Stomach (tissue), 9 donors: ENCODE measurements around the gene ZBTB39. TPM values are rescaled to one million over a fixed set of nuclear protein-coding genes. Genes with fewer than 3 reads are reported as not detected.
A peak's percentile ranks its signal among the peaks of the same experiment; 100 is the strongest.

Experiments used
- DNase-seq, 2 donors: peaks; one replicate each; pipeline versions ENCODE4 v3.0.0 to v3.0.0-alpha.2; 2013 to 2019
- H3K27ac ChIP-seq, 5 donors: fragments of 200-600 bp in 4 of 5; sonication (generic) in 4 of 5; one replicate each; pipeline ENCODE4 v1.5.1; 2013 to 2019; ENCODE audit warnings: mild to moderate bottlenecking in 1 of 5, moderate library complexity in 1 of 5
- H3K27me3 ChIP-seq, 3 donors: fragments of 200-600 bp; sonication (generic); one replicate each; pipeline ENCODE4 v1.5.1; 2017 to 2019; ENCODE audit warnings: mixed run types in 1 of 3
- H3K36me3 ChIP-seq, 4 donors: fragments of 200-600 bp; sonication (generic); 1 replicate in 3 of 4; 2 replicates in 1 of 4; pipeline ENCODE4 v1.5.1; 2016 to 2019
- H3K4me1 ChIP-seq, 4 donors: fragments of 200-600 bp; sonication (generic); one replicate each; pipeline ENCODE4 v1.5.1; 2016 to 2019
- H3K4me3 ChIP-seq, 4 donors: fragments of 200-600 bp; sonication (generic) in 3 of 4; one replicate each; pipeline ENCODE4 v1.5.1; 2016 to 2019; ENCODE audit warnings: mild to moderate bottlenecking in 1 of 4
- H3K9me3 ChIP-seq, 4 donors: fragments of 200-600 bp; sonication (generic); one replicate each; pipeline ENCODE4 v1.5.1; 2016 to 2019
- EP300 ChIP-seq: sonication (generic); formaldehyde crosslinking; IDR thresholded peaks from one replicate; pipeline ENCODE4 v1.6.1; 2017; ENCODE audit warnings: antibody characterized with exemption
- POLR2A ChIP-seq, 4 donors: fragments of 450-650 bp; IDR thresholded peaks; one replicate each; pipeline ENCODE4 v1.6.1; 2016; ENCODE audit warnings: antibody characterized with exemption in 4 of 4, control low read depth in 2 of 4, mild to moderate bottlenecking in 1 of 4, moderate library complexity in 1 of 4
- POLR2AphosphoS5 ChIP-seq, 3 donors: sonication (generic); formaldehyde crosslinking; IDR thresholded peaks; one replicate each; pipeline ENCODE4 v1.6.1; 2016; ENCODE audit warnings: antibody characterized with exemption in 3 of 3
- WGBS, 5 donors: extraction: QIAGEN DNeasy Blood & Tissue Kit in 3 of 5; methylation state at CpG; one replicate each; pipeline versions ENCODE4 v1.1.5 to v1.1.7; 2013 to 2018; 5-methylcytosine and 5-hydroxymethylcytosine counted together
- intact Hi-C: fragments of 100-400 bp; cut with DNase I; formaldehyde crosslinking; loops from one replicate; pipeline ENCODE4 v1.15.1; 2023; ENCODE audit warnings: low total_unique reads
- polyA plus RNA-seq, 3 donors: library from polyadenylated mRNA; stranded (reverse); fragments of 200-250 nt; gene quantifications; one replicate each; pipeline ENCODE4 v1.2.3, GENCODE V29; 2013
- total RNA-seq, 5 donors: library from RNA; depleted of rRNA; stranded (reverse); fragments of >200 nt; gene quantifications; one replicate each; pipeline versions ENCODE4 v1.1.0 to v1.2.3, GENCODE V29; 2014 to 2016
- TF ChIP-seq, protein P1 (sequence below), 7 experiments: fragments of 450-650 bp in 4 of 7; fragments of 200-600 bp in 3 of 7; sonication (generic) in 3 of 7; IDR thresholded peaks; one replicate each; pipeline ENCODE4 v1.5.1; 2016 to 2019; ENCODE audit warnings: antibody characterized with exemption in 7 of 7, control low read depth in 2 of 7, mild to moderate bottlenecking in 1 of 7
- donor health status: healthy with polysubstance abuse.
- donor health status: Bipolar disorder and iron deficiency.
- donor health status: healthy.

The ZBTB39 gene
- total and polyA plus RNA-seq, 8 donors = 1.2 to 7.6 (median 4.0) TPM

GRCh38 chr12:57009949-57010626 lies 3.7 kb upstream of the ZBTB39 start:
- 83 to 96% (median 89%) methylated on average over 5 of the region's 5 CpGs for WGBS, 5 donors

DNA sequence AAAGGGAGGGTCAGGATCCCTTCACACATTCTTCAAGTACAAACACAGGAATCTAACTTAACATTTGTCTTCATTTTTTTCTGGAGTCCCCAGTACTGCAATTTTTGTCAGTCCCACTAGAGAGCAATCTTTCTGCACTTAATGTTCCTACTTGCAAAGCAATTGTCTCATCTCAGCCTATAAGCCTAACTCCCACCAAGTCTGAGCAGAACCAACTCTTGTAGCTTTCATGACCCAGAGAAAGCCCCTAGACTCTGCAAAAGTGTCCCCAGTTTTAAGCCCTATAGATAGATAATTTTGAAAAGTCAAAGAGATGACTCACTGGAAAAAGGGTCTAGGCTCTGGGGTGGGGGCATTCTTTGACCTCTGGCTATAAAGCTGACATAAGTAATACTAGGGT lies 1.8 kb upstream of the ZBTB39 start:
- peak in 1 of 2 donors; percentile 85 for DNase-seq
- Histone ChIP-seq H3K4me1 (peaks cover 9 to 41% (median 29%) of the 10 kb centered on the region in 4 donors), H3K27ac (peak overlapping the region in 1 of 5 donors; percentile 10), H3K27me3 (peaks cover 0 to 3% (median 0%) of the 10 kb centered on the region in 3 donors), H3K36me3 (peaks cover 14 to 17% (median 16%) of the 10 kb centered on the region in 4 donors), H3K9me3 (no peaks in the 10 kb centered on the region), H3K4me3 (no peak overlapping the region)
- TF ChIP-seq EP300 (no peak), POLR2AphosphoS5 (IDR thresholded peaks at IDR 0.05) (no peak)
- TF ChIP-seq, protein P1, sequence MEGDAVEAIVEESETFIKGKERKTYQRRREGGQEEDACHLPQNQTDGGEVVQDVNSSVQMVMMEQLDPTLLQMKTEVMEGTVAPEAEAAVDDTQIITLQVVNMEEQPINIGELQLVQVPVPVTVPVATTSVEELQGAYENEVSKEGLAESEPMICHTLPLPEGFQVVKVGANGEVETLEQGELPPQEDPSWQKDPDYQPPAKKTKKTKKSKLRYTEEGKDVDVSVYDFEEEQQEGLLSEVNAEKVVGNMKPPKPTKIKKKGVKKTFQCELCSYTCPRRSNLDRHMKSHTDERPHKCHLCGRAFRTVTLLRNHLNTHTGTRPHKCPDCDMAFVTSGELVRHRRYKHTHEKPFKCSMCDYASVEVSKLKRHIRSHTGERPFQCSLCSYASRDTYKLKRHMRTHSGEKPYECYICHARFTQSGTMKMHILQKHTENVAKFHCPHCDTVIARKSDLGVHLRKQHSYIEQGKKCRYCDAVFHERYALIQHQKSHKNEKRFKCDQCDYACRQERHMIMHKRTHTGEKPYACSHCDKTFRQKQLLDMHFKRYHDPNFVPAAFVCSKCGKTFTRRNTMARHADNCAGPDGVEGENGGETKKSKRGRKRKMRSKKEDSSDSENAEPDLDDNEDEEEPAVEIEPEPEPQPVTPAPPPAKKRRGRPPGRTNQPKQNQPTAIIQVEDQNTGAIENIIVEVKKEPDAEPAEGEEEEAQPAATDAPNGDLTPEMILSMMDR (IDR thresholded peaks at IDR 0.05) = peak in 5 of 7 experiments; percentile 38 to 57 (median 47)
- intact Hi-C loops = loop anchor here (5.0 kb wide), 1 partner anchor 54 kb away; no protein-coding TSS in a partner anchor

More at GRCh38 chr12:57009949-57010626, 3.7 kb upstream of the ZBTB39 start:
- H3K4me3 ChIP-seq = no peak overlapping the region
- peaks cover 0 to 21% (median 0%) of the 10 kb centered on the region in 3 donors for H3K27me3 ChIP-seq
- H3K4me1 ChIP-seq = peaks cover 6 to 32% (median 24%) of the 10 kb centered on the region in 4 donors
- no peaks in the 10 kb centered on the region for H3K36me3 ChIP-seq
- H3K9me3 ChIP-seq = no peaks in the 10 kb centered on the region
- no peak for DNase-seq
- intact Hi-C loops = loop anchor here (5.0 kb wide), 1 partner anchor 52 kb away; no protein-coding TSS in a partner anchor
- TF ChIP-seq POLR2A (IDR thresholded peaks at IDR 0.05) (no peak), POLR2AphosphoS5 (IDR thresholded peaks at IDR 0.05) (no peak), EP300 (no peak)
- TF ChIP-seq, protein P1 (IDR thresholded peaks at IDR 0.05) = no peak
- peak overlapping the region in 1 of 5 donors; percentile 38 for H3K27ac ChIP-seq

DNA sequence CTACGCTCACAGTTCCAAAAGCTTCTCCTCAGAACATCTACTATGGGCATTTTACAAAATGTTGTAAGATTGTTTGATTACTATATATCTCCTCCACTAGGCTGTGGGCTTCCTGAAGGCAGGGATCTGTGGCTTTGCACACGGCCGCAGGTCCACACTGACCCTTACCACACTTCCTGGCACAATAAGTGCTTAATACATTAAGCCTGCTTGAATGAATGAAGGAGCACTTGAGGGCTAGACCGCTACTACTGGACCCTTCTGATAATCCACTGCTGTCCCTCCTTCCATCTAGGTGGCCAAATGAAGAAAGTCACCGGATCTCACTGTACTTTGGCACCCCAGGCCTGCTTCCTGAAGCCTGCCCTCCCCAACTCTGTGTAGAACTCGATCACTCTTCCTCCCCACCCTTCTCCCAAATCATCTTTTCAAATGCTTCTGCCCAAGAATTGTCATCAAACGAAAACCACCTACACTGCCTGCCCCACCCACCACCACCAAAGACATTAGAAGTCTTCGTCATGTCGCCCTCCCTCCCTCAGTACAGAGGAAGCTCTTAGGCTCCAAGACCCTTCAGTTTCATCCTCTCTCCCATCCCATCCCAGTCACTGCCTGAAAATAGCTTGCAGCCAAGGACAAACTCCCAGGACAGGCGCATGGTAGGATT lies 596 bp upstream of the ZBTB39 start:
- H3K36me3 ChIP-seq = peaks cover 25 to 29% (median 28%) of the 10 kb centered on the region in 4 donors
- intact Hi-C loops = loop anchor here (5.0 kb wide), 1 partner anchor 55 kb away; no protein-coding TSS in a partner anchor
- H3K27ac ChIP-seq = peak overlapping the region in 4 of 5 donors; percentile 16 to 88 (median 73)
- 49 to 56% (median 52%) methylated on average over 10 of the region's 10 CpGs for WGBS, 5 donors
- DNase-seq = no peak
- H3K27me3 ChIP-seq = no peaks in the 10 kb centered on the region
- H3K9me3 ChIP-seq = no peaks in the 10 kb centered on the region
- TF ChIP-seq, protein P1 (IDR thresholded peaks at IDR 0.05) = peak in 2 of 7 experiments; percentile 4 to 18
- TF ChIP-seq POLR2AphosphoS5 (IDR thresholded peaks at IDR 0.05) = no peak
- H3K4me3 ChIP-seq = peak overlapping the region; percentile 92 to 98 (median 97)
- peaks cover 13 to 46% (median 32%) of the 10 kb centered on the region in 4 donors for H3K4me1 ChIP-seq

DNA sequence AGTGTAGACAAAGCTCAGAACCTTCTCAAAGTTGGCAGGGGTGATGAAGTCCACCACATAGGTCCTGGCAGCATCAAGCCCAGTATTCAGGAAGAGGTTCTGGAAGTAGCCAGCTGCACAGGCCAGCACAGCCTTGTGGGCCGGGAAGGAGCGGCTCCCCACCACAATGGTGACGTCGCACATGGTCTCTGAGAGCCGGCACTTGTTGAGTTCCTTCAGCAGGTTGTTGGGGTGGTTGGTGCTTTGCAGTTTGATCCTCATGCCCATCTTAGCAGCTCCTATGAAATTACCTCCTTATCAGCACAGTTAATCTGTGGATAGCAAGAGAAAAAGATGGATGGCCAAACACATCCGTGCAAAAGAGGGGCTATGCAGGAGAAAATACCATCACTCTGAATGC lies 1.7 kb downstream of the ZBTB39 start:
- Histone ChIP-seq H3K36me3 (peaks cover 25 to 50% (median 43%) of the 10 kb centered on the region in 4 donors), H3K4me1 (peaks cover 19 to 55% (median 44%) of the 10 kb centered on the region in 4 donors), H3K27me3 (no peaks in the 10 kb centered on the region), H3K4me3 (no peak overlapping the region), H3K9me3 (no peaks in the 10 kb centered on the region), H3K27ac (no peak overlapping the region)
- 67 to 90% (median 85%) methylated on average over 6 of the region's 6 CpGs for WGBS, 5 donors
- DNase-seq = no peak
- TF ChIP-seq POLR2AphosphoS5 (IDR thresholded peaks at IDR 0.05) (no peak), EP300 (no peak), POLR2A (IDR thresholded peaks at IDR 0.05) (no peak)
- TF ChIP-seq, protein P1 (IDR thresholded peaks at IDR 0.05) = no peak
- intact Hi-C loops = loop anchor here (5.0 kb wide), 2 partner anchors 58 to 247 kb away; no protein-coding TSS in a partner anchor
